ENCODE data around the gene RNF103.

DNA sequence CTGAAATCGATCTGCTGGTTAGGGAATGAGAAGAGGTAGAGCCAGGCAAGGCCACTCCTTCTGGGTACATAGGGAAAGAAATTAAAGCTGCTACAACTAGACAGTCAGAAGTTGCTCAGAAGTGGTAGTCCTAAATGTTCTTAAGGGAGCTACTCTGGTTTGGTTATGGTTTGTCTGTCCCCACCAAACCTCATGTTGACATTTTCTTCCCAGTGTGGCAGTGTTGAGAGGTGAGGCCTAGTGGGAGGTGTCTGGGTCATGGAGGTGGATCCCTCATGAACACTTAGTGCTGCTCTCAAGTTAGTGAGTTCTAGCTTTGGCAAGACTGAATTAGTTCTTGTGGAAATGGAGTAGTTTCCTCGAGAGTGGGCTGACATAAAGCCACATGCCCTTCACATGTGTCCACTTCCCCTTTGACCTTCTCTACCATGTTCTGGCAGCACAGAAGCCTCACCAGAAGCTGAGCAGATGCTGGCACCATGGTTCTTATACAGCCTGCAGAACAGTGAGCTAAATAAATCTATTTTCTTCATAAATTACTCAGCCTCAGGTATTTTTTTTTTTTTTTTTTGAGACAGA lies 14.7 kb downstream of the RNF103 start:
- TF ChIP-seq CTCF (IDR thresholded peaks at IDR 0.05) = no peak
- TF ChIP-seq POLR2A (IDR thresholded peaks at IDR 0.05) = no peak

Measured in breast epithelium (tissue), 3 donors.